SU-DHL-6 (cell line): Measurements from ENCODE around the gene THOC6.

ENCODE experiments used
- H2AFZ ChIP-seq: fragments of 200-600 bp; sonication (generic); 2 replicates; pipeline ENCODE4 v1.6.1; 2014; ENCODE audit warnings: low read depth, mild to moderate bottlenecking, moderate library complexity, mixed read lengths, antibody characterized with exemption, low read length; ENCODE audit not compliant: severe bottlenecking
- H3F3A ChIP-seq: fragments of 200-600 bp; shearing (Covaris generic); 2 replicates; pipeline ENCODE4 v1.6.0; 2016; ENCODE audit warnings: antibody characterized with exemption, mild to moderate bottlenecking; ENCODE audit not compliant: insufficient read depth
- H3K27ac ChIP-seq: fragments of 200-600 bp; sonication (generic); 2 replicates; pipeline ENCODE4 v1.5.1; 2016; ENCODE audit warnings: low read depth, mild to moderate bottlenecking, low read length, moderate library complexity, mixed read lengths
- H3K27me3 ChIP-seq: fragments of 200-600 bp; sonication (generic), shearing (Covaris generic); 2 replicates; pipeline ENCODE4 v1.6.0; 2014; ENCODE audit warnings: mild to moderate bottlenecking, low read length
- H3K36me3 ChIP-seq: fragments of 200-600 bp; sonication (generic); 2 replicates; pipeline ENCODE4 v1.6.1; 2014; ENCODE audit warnings: mild to moderate bottlenecking, low read length, mixed read lengths
- H3K4me2 ChIP-seq: fragments of 300-600, 200-600 bp; shearing (Covaris generic), sonication (generic); 2 replicates; pipeline ENCODE4 v1.6.0; 2014; ENCODE audit warnings: low read length, low read depth, mild to moderate bottlenecking; ENCODE audit not compliant: poor library complexity, severe bottlenecking
- H3K4me3 ChIP-seq: fragments of 200-600 bp; sonication (generic); 2 replicates; pipeline ENCODE4 v1.5.1; 2014; ENCODE audit warnings: antibody characterized with exemption, low read length, mild to moderate bottlenecking, mixed read lengths; ENCODE audit not compliant: insufficient read depth, poor library complexity, severe bottlenecking
- H3K79me2 ChIP-seq: fragments of 200-600 bp; sonication (generic); 2 replicates; pipeline ENCODE4 v1.6.1; 2014; ENCODE audit warnings: mild to moderate bottlenecking, low read length, moderate library complexity; ENCODE audit not compliant: insufficient read depth
- H3K9ac ChIP-seq: fragments of 200-600 bp; sonication (generic); 2 replicates; pipeline ENCODE4 v1.7.0; 2014; ENCODE audit warnings: mild to moderate bottlenecking, low read length
- H3K9me2 ChIP-seq: fragments of 200-600 bp; sonication (generic); replicated peaks from 2 replicates; pipeline ENCODE4 v1.6.1; 2014; ENCODE audit warnings: low read length; ENCODE audit not compliant: insufficient read depth
- H3K9me3 ChIP-seq: fragments of 200-600 bp; sonication (generic); 2 replicates; pipeline ENCODE4 v1.6.1; 2014; ENCODE audit warnings: low read length, mixed read lengths; ENCODE audit not compliant: insufficient read depth
- H4K20me1 ChIP-seq: fragments of 200-600 bp; sonication (generic); 2 replicates; pipeline ENCODE4 v1.6.1; 2014; ENCODE audit warnings: low read depth, mild to moderate bottlenecking, antibody characterized with exemption, low read length, moderate library complexity, mixed read lengths
- EZH2phosphoT487 ChIP-seq: fragments of 200-600 bp; sonication (generic), shearing (Covaris generic); conservative IDR thresholded peaks from 2 replicates; pipeline ENCODE4 v1.6.1; 2018; ENCODE audit warnings: mild to moderate bottlenecking, antibody characterized with exemption, low read length, moderate library complexity, mixed read lengths
- TF ChIP-seq, protein P1 (sequence below): fragments of 200-600 bp; sonication (generic); IDR thresholded peaks from one replicate; pipeline ENCODE4 v1.5.1; 2017; ENCODE audit warnings: antibody characterized with exemption, mild to moderate bottlenecking, low read length, moderate library complexity; ENCODE audit not compliant: insufficient read depth, poor library complexity, severe bottlenecking

THOC6 gene

GRCh38 chr16:3017794-3018506, 5.9 kb upstream of the THOC6 start, which contains the start of gene CLDN6:
Gene CLDN6 (minus strand): TSS chr16:3018183. CDS start chr16:3016021, 2,162 bp downstream.
- no peaks in the 10 kb centered on the region for H3K9me3 ChIP-seq
- no peaks in the 10 kb centered on the region for H3K36me3 ChIP-seq
- H3K9ac ChIP-seq: no peak within 1 kb of the TSS
- H3K27me3 ChIP-seq: no peaks in the 10 kb centered on the region
- H3K27ac ChIP-seq: no peak within 1 kb of the TSS
- no peak within 1 kb of the TSS for H3K4me3 ChIP-seq
- peaks cover 15% of the 10 kb centered on the region for H3F3A ChIP-seq
- TF ChIP-seq, protein P1, sequence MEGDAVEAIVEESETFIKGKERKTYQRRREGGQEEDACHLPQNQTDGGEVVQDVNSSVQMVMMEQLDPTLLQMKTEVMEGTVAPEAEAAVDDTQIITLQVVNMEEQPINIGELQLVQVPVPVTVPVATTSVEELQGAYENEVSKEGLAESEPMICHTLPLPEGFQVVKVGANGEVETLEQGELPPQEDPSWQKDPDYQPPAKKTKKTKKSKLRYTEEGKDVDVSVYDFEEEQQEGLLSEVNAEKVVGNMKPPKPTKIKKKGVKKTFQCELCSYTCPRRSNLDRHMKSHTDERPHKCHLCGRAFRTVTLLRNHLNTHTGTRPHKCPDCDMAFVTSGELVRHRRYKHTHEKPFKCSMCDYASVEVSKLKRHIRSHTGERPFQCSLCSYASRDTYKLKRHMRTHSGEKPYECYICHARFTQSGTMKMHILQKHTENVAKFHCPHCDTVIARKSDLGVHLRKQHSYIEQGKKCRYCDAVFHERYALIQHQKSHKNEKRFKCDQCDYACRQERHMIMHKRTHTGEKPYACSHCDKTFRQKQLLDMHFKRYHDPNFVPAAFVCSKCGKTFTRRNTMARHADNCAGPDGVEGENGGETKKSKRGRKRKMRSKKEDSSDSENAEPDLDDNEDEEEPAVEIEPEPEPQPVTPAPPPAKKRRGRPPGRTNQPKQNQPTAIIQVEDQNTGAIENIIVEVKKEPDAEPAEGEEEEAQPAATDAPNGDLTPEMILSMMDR: no peak
- no peak for TF ChIP-seq EZH2phosphoT487
- H3K79me2 ChIP-seq: no peaks in the 10 kb centered on the region
- H4K20me1 ChIP-seq: no peaks in the 10 kb centered on the region
- H3K9me2 ChIP-seq: no peaks in the 10 kb centered on the region
- H2AFZ ChIP-seq: no peak within 1 kb of the TSS
- H3K4me2 ChIP-seq: no peak within 1 kb of the TSS

- Histone ChIP-seq H3K36me3 (no peaks in the 10 kb centered on the region), H3K27ac (no peak overlapping the region), H3F3A (peaks cover 18% of the 10 kb centered on the region), H2AFZ (no peak overlapping the region), H3K9me3 (no peaks in the 10 kb centered on the region), H3K9ac (peak overlapping the region; percentile 68; the same call in 1 of the 2 replicates), H3K27me3 (no peaks in the 10 kb centered on the region), H3K79me2 (no peaks in the 10 kb centered on the region), H3K4me3 (peak overlapping the region; percentile 65), H3K9me2 (no peaks in the 10 kb centered on the region), H4K20me1 (no peaks in the 10 kb centered on the region), H3K4me2 (peak overlapping the region; percentile 97)
- TF ChIP-seq, protein P1: no peak
- TF ChIP-seq EZH2phosphoT487: no peak
Observed at GRCh38 chr16:3019594-3020246, 4.1 kb upstream of the THOC6 start.

GRCh38 chr16:3020247-3020603, 3.6 kb upstream of the THOC6 start, which contains the start of gene TNFRSF12A:
Gene TNFRSF12A (plus strand): TSS chr16:3020368. CDS start chr16:3020398, 30 bp downstream.
- no peaks in the 10 kb centered on the region for H3K9me2 ChIP-seq
- no peaks in the 10 kb centered on the region for H4K20me1 ChIP-seq
- no peaks in the 10 kb centered on the region for H3K79me2 ChIP-seq
- no peaks in the 10 kb centered on the region for H3K36me3 ChIP-seq
- H3K4me2 ChIP-seq: peak within 1 kb of the TSS; percentile 97
- H3F3A ChIP-seq: peaks cover 18% of the 10 kb centered on the region
- H3K27me3 ChIP-seq: no peaks in the 10 kb centered on the region
- peak within 1 kb of the TSS; percentile 21 for H2AFZ ChIP-seq
- peak within 1 kb of the TSS; percentile 68 for H3K9ac ChIP-seq
- peak within 1 kb of the TSS; percentile 65 for H3K4me3 ChIP-seq
- TF ChIP-seq, protein P1: no peak
- no peak for TF ChIP-seq EZH2phosphoT487
- H3K9me3 ChIP-seq: no peaks in the 10 kb centered on the region
- H3K27ac ChIP-seq: peak within 1 kb of the TSS; percentile 40
